Measurements from ENCODE around the gene SH3BP2. TPM values are rescaled to one million over a fixed set of nuclear protein-coding genes. Genes with fewer than 3 reads are reported as not detected.

The SH3BP2 gene
- total RNA-seq, 1 experiment from 2014 or later: 17.4 TPM

GRCh38 chr4:2799224-2799911 lies 6.5 kb downstream of the SH3BP2 start:
- CTCF ChIA-PET: no interaction called here
- H3K4me3 ChIP-seq (ENCODE audit: low read length): no peak overlapping the region
- ATAC-seq: no peak
- no peaks in the 10 kb centered on the region for H3F3A ChIP-seq (ENCODE audit: low read length, unreplicated experiment)
- H3K9ac ChIP-seq (ENCODE audit: low read length): no peak overlapping the region
- H3K36me3 ChIP-seq (ENCODE audit: low read depth, low read length): no peaks in the 10 kb centered on the region
- H3K27me3 ChIP-seq (ENCODE audit: low read length): no peaks in the 10 kb centered on the region
- no TSS peak for BruUV-seq (replicated peaks)
- H3K79me2 ChIP-seq (ENCODE audit: low read length): no peaks in the 10 kb centered on the region
- H3K9me3 ChIP-seq (ENCODE audit: low read length): no peaks in the 10 kb centered on the region
- TF ChIP-seq EZH2 (IDR thresholded peaks at IDR 0.05; ENCODE audit: low read length, unreplicated experiment) (no peak), EZH2phosphoT487 (IDR thresholded peaks at IDR 0.05; ENCODE audit: borderline replicate concordance, low read length) (no peak)
- TF ChIP-seq, protein P1, sequence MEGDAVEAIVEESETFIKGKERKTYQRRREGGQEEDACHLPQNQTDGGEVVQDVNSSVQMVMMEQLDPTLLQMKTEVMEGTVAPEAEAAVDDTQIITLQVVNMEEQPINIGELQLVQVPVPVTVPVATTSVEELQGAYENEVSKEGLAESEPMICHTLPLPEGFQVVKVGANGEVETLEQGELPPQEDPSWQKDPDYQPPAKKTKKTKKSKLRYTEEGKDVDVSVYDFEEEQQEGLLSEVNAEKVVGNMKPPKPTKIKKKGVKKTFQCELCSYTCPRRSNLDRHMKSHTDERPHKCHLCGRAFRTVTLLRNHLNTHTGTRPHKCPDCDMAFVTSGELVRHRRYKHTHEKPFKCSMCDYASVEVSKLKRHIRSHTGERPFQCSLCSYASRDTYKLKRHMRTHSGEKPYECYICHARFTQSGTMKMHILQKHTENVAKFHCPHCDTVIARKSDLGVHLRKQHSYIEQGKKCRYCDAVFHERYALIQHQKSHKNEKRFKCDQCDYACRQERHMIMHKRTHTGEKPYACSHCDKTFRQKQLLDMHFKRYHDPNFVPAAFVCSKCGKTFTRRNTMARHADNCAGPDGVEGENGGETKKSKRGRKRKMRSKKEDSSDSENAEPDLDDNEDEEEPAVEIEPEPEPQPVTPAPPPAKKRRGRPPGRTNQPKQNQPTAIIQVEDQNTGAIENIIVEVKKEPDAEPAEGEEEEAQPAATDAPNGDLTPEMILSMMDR (conservative IDR thresholded peaks at IDR 0.05; ENCODE audit: low read depth, low read length): no peak
- no peak overlapping the region for H3K27ac ChIP-seq (ENCODE audit: low read length)
- no peak for DNase-seq
- H2AFZ ChIP-seq (ENCODE audit: low read length): no peak overlapping the region
- H3K4me1 ChIP-seq (ENCODE audit: insufficient read depth, low read length): peaks cover 22% of the 10 kb centered on the region
- no peaks in the 10 kb centered on the region for H4K20me1 ChIP-seq (ENCODE audit: low read length)
- POLR2A ChIA-PET (ENCODE audit: unreplicated experiment): no interaction called here
- no peak overlapping the region for H3K4me2 ChIP-seq (ENCODE audit: low read length)
- no peaks in the 10 kb centered on the region for H3K9me2 ChIP-seq (replicated peaks; ENCODE audit: low read length)
- intact Hi-C loops (cut with micrococcal nuclease): no loop called here

- TF ChIP-seq EZH2 (IDR thresholded peaks at IDR 0.05; ENCODE audit: low read length, unreplicated experiment) (no peak), EZH2phosphoT487 (IDR thresholded peaks at IDR 0.05; ENCODE audit: borderline replicate concordance, low read length) (no peak)
- TF ChIP-seq, protein P1 (conservative IDR thresholded peaks at IDR 0.05; ENCODE audit: low read depth, low read length): no peak
These were observed 7.2 kb downstream of the SH3BP2 start for GRCh38 chr4:2799971-2800690.

More at GRCh38 chr4:2799971-2800690, 7.2 kb downstream of the SH3BP2 start:
- no peak overlapping the region for H3K4me2 ChIP-seq (ENCODE audit: low read length)
- intact Hi-C loops (cut with micrococcal nuclease): no loop called here
- H3K9me2 ChIP-seq (replicated peaks; ENCODE audit: low read length): no peaks in the 10 kb centered on the region
- no peak overlapping the region for H2AFZ ChIP-seq (ENCODE audit: low read length)
- no peaks in the 10 kb centered on the region for H3K9me3 ChIP-seq (ENCODE audit: low read length)
- H3K4me1 ChIP-seq (ENCODE audit: insufficient read depth, low read length): peaks cover 18% of the 10 kb centered on the region
- no peak for DNase-seq
- no peak overlapping the region for H3K27ac ChIP-seq (ENCODE audit: low read length)
- H3K9ac ChIP-seq (ENCODE audit: low read length): no peak overlapping the region
- no peaks in the 10 kb centered on the region for H4K20me1 ChIP-seq (ENCODE audit: low read length)
- no peak for ATAC-seq
- BruUV-seq (replicated peaks): no TSS peak
- ChIA-PET CTCF (no interaction called here), POLR2A (ENCODE audit: unreplicated experiment) (no interaction called here)
- H3K36me3 ChIP-seq (ENCODE audit: low read depth, low read length): no peaks in the 10 kb centered on the region
- H3K79me2 ChIP-seq (ENCODE audit: low read length): no peaks in the 10 kb centered on the region
- no peaks in the 10 kb centered on the region for H3K27me3 ChIP-seq (ENCODE audit: low read length)
- H3F3A ChIP-seq (ENCODE audit: low read length, unreplicated experiment): no peaks in the 10 kb centered on the region
- H3K4me3 ChIP-seq (ENCODE audit: low read length): no peak overlapping the region

Measured in PC-3 (cell line).